Measurements from ENCODE around the gene SPNS3. TPM values are rescaled to one million over a fixed set of nuclear protein-coding genes. Genes with fewer than 3 reads are reported as not detected.

SPNS3 gene
- total and polyA plus RNA-seq, 2 donors (not counting 3 experiments of a cell fraction or from before 2014, with no cell fraction given) = 0.18 to 0.66 TPM

- Histone ChIP-seq H3K27me3 (ENCODE audit: control insufficient read depth in 2 of 2, insufficient read depth in 2 of 2, low read length in 2 of 2) (no peaks in the 10 kb centered on the region), H3K79me2 (ENCODE audit: control insufficient read depth, insufficient read depth, low read length) (no peaks in the 10 kb centered on the region), H3K9ac (replicated peaks; ENCODE audit: extremely low read depth, insufficient read depth, low read length) (no peak overlapping the region), H3K4me3 (replicated peaks in 1 of 3; ENCODE audit: insufficient read depth in 1 of 3, low read depth in 1 of 3, low read length in 3 of 3) (no peak overlapping the region), H3K4me2 (ENCODE audit: insufficient read depth, low read length) (no peak overlapping the region), H3K9me3 (replicated peaks; ENCODE audit: control insufficient read depth, insufficient read depth, low read length) (no peaks in the 10 kb centered on the region), H3K27ac (ENCODE audit: insufficient read depth, low read depth, low read length) (no peak overlapping the region), H2AFZ (ENCODE audit: low read depth, low read length) (no peak overlapping the region), H3K36me3 (ENCODE audit: control insufficient read depth in 2 of 2, extremely low read depth in 1 of 2, insufficient read depth in 2 of 2, low read length in 2 of 2) (peaks cover 0 to 16% of the 10 kb centered on the region in 2 experiments), H4K20me1 (replicated peaks; ENCODE audit: control insufficient read depth, extremely low read depth, insufficient read depth, low read length) (no peaks in the 10 kb centered on the region), H3K9me1 (replicated peaks; ENCODE audit: control insufficient read depth, extremely low read depth, insufficient read depth, low read length) (no peaks in the 10 kb centered on the region), H3K4me1 (ENCODE audit: control insufficient read depth, extremely low read depth, insufficient read depth, low read length) (peaks cover 21% of the 10 kb centered on the region)
- DNase-seq (ENCODE audit: low read depth, low spot score) (peak; percentile 54), FAIRE-seq (no peak)
- POLR2A ChIA-PET = interaction anchor here (0.9 kb wide), 1 partner anchor 17 kb away, joined by 4 read pairs; no protein-coding TSS in a partner anchor
- BruUV-seq (replicated peaks) = no TSS peak
- dilution Hi-C loops (cut with MboI; ENCODE audit: extremely low pct_ligation_motif_present, low sequenced_read_pairs) (no loop called here), intact Hi-C loops (cut with micrococcal nuclease) (no loop called here)
- TF ChIP-seq FOS (IDR thresholded peaks at IDR 0.05; ENCODE audit: borderline replicate concordance, insufficient read depth, low read length) = no peak
- no peak for TF ChIP-seq GATA2 (IDR thresholded peaks at IDR 0.05; ENCODE audit: insufficient read depth, insufficient read length, low read depth, low read length)
- TF ChIP-seq CTCF (IDR thresholded peaks at IDR 0.05; ENCODE audit: extremely low read depth in 1 of 2, insufficient read depth in 1 of 2, low read depth in 1 of 2, low read length in 2 of 2) = no peak
- TF ChIP-seq JUN (IDR thresholded peaks at IDR 0.05; ENCODE audit: borderline replicate concordance, insufficient read depth, insufficient read length, low read depth) = no peak
- TF ChIP-seq MYC (IDR thresholded peaks at IDR 0.05; ENCODE audit: low read depth, low read length) = no peak
- no peak for TF ChIP-seq POLR2A (IDR thresholded peaks at IDR 0.05; ENCODE audit: low read depth, low read length)
- no peak for TF ChIP-seq EZH2 (IDR thresholded peaks at IDR 0.05; ENCODE audit: borderline replicate concordance, low read depth, low read length, severe bottlenecking)
- TF ChIP-seq MAX (IDR thresholded peaks at IDR 0.05; ENCODE audit: insufficient read depth, insufficient read length) = no peak
- TF ChIP-seq POLR2AphosphoS5 (IDR thresholded peaks at IDR 0.05; ENCODE audit: insufficient read depth, low read depth, low read length) = no peak
- CTCF ChIA-PET = interaction anchor here (1.1 to 1.2 kb wide), 2 partner anchors 16 to 101 kb away, joined by 3 read pairs; no protein-coding TSS in a partner anchor
Measured at GRCh38 chr17:4520894-4521600, 87.3 kb downstream of the SPNS3 start.

Data from endothelial cell of umbilical vein (primary cell).